ENCODE measurements around the gene IGFL2.
"Not testable (repeated sequence)": the region's sequence is repeated elsewhere in the genome, so short reads cannot be mapped to it uniquely, and the experiment has no call there.

IGFL2 gene

GRCh38 chr19:46191972-46192371, 43.9 kb downstream of the IGFL2 start:
- DNase-seq = no peak

DNA sequence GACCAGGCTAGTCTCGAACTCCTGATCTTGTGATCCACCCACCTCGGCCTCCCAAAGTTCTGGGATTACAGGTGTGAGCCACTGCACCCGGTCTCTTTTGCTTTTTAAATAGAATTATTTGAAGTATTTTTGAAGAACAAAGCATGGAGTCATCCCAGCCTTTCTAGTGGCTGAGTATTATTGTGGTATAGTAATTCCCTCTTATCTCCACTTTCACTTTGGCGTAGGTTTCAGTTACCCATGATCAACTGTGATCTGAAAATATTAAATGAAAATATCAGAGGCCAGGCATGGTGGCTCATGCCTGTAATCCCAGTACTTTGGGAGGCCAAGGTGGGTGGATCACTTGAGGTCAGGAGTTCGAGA, 44.6 kb downstream of the IGFL2 start:
- not testable (repeated sequence) for DNase-seq

GRCh38 chr19:46192992-46193650, 45.1 kb downstream of the IGFL2 start:
- peak; percentile 51 for DNase-seq

DNA sequence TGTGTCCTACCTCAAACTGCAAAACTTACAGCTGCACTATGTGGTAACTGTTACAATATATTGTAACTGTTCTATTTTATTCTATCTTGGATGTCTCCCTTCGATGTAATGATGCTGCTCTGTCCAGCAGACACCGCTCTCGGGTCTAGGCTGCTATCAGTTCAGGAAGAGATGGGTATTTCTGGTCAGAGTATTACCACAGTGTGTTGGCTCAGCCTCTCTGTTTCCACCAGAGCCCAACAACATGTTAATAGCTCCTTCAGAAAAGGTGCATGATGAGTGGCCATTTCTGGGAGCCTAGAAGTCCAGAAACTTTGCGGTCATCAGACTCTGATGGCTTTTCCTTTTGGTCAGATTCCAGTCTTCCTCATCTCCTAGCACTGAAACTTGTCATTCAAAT, 45.6 kb downstream of the IGFL2 start:
- DNase-seq = no peak

DNA sequence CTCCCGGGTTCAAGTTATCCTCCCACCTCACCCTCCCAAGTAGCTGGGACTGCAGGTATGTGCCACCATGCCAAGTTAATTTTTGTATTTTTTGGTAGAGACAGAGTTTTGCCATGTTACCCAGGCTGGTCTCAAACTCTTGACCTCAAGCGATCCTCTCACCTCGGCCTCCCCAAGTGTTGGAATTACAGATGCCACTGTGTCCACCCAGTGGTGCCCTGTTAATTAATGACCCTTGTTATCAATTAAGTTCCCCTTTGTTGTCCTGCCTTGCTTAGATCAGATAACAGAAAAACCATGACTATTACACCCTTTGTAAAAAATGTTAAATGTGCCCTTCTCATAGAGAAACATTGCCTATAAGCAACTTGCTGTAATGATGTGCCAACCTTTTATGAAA, 47.1 kb downstream of the IGFL2 start:
- DNase-seq = no peak

DNA sequence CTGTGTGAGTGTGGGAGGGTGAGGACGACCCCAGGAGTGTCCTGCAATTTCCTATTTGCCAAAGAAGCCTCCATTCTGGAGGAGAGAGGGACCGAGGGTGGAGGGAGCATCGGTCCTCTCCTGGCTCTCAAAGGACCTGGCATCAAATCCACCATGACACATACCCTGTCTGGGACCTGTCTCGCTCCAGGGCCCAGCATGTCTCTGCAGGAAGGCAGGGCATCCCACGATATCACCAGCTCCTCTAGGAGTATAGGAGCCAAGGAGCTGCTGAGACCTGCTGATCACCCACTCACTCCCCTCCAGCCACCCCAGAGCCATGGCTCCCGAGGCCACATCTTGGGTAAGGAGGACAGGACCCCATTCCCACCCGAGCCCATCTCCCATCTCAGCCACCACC, 47.9 kb downstream of the IGFL2 start:
- DNase-seq = not testable (repeated sequence)

DNA sequence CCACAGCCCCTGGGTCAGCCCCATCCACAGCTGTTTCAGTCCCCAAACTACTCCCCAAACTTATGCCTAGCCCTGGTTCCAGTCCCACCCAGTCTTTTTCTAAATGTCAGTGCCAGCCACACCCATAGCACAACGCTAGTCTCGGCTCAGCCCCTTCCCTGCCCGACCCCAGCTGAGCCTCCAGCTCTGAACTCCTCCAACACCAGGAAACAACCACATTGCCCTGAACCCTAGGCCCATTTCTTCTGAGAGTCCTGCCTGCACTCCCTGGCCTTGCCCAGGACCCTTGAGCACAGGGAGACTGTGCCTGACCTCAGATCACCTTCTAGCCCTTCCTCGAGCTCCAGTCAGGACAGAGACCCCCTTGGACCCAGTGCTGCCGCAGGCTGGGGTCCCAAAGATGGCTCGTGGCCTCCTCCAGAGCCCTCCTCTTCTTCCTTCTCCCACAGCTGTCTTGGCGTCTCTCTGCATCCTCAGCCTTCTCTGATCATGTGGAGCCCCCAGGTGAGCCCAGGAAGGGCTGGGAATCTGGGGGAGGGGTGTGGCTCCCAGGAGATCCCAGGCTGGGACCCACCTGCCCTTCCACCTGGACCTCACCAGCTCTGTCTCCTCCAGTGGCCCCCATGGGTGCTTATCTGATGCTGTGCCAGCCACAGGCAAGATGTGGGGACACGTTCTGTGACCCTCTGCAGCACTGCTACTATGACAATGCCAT, 48.5 kb downstream of the IGFL2 start:
- DNase-seq = no peak

- no peak for DNase-seq
Observed at GRCh38 chr19:46197314-46198070, 49.5 kb downstream of the IGFL2 start.

DNA sequence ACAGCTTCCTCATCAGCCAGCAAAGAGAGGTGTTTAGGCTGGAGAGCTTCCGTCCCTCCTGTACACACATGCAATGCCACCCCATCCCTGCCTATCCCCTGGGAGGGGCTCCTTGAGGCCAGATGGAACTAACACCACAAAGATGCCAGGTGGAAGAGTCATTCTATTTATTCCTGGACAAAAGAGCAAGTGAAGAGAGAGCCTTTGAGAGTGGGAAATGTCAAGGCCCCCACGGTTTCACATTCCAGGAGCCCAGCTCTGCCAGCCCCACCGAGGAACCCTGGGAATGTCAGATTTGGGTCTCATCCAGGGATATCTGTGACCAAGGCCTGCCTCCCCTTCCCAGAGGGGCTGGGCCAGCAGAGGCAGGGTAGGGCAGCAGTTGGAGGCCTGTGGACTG, 50.7 kb downstream of the IGFL2 start:
- DNase-seq = no peak

DNA sequence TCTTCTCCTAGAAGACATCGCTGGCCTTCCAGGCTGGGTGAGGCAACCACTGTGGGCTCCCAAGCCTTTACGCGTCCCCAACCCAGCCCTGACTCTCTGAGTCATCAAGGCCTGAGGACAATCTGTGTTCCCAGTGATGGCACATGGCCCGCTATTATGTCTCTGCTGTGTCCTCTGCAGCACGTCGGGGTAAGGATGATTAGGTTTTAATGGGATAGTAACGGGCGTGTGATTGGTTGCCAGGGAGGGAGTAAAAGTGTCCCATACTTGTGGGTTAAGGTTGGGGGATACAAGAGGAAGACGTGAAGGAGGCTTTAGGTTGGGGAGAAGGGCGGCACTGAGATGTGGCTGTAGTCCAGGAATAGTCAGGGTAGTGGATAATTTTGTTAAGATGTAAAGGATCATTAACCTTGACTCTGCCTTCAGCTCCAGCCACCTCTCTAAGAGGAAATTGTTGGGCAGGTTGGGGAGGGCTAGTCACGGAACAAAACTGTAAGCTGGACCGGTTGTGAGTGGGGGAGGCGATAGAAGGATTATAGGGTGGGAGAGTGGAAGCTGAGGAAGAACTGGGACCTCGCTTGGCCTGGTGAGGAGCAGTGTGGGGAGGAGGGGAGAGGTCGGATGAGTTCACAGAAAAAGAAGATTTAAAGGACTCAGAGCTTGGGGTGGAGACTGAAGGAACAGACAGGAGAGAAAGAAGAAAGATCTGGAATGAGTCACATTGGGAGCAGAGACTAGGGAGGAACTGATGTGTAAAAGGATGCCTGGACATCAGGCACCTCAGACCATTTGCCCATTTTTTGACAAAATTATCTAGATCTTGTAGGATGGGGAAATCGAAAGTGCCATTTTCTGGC, 53.6 kb downstream of the IGFL2 start:
- DNase-seq = no peak

DNA sequence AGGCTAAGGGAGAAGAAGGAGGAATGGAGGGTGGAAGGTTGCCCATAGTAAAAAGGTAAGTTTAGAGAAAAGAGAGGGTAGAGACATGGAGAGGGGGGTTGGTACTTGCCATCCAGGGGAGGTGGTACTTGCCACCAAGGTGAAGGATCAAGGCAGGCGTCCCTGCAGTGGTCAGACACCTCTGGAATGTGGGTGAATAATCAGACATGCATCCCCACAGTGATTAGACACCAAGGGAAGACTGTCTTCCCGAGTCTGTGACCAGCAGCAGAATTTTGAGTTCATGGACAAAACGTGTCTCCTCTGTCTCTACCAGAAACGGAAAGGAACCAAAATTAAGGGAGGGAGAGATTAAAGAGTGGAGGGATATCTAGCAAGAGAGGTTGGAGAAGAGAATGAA, 54.4 kb downstream of the IGFL2 start:
- DNase-seq = no peak

GRCh38 chr19:46202872-46203860, 55.1 kb downstream of the IGFL2 start:
- DNase-seq = no peak

DNA sequence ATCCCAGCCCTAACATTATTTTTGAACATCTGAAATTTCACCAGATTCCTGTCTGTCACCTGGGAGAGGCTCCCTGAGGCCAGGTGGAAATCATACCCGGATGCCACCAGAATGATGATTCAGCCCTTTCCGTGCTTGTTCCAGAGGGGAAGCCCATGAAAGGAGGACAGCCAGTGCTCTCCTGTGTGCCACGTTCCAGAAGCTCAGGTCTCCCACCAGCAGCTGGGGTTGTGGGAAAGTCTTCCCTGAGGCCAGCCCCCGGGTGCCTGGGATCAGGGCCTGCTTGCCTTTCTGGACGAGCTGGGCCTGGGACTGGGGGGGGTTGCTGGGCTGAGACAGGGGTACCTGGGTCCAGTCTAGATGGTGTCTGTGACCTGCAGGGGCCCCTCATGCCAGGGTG, 56.0 kb downstream of the IGFL2 start:
- DNase-seq = no peak

DNA sequence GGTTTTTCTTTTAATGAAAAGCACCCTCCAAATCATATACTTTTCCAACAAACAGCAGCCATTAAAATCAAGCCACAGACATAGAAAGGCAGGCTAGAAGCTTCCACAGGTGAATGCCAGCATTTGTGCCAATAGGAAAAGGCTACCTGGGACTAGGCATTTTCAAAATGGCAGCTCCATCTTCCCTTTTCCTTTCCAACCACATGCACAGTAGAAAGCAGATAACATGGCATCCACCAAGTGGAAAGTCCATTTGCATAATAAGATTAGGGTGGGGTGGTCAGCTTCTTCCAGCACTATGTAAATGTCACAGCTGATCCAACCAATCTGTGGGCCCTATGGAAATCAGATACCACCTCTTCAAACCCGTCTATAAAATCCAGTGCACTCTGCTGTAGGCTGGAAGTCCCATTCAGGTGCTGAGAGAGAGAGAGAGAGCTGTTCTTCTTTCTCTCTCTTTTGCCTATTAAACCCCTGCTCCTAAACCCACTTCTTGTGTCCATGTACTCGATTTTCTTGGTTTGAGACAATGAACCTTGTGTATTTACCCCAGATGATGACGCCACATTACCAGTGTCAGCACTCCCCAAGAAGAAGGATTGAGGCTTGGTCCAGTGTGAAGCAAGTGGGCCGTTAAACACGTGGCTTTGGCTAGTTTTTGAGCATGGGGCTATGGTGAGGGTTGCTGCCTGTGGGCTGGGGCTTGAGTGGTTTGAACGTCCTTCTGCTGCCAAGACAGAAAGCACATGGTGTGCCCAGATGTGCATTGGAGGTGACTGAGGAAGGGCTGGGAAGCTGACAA, 57.3 kb downstream of the IGFL2 start:
- no peak for DNase-seq

GRCh38 chr19:46206176-46206575, 58.1 kb downstream of the IGFL2 start:
- DNase-seq = no peak

- DNase-seq = no peak
Observed at GRCh38 chr19:46206682-46207081, 58.6 kb downstream of the IGFL2 start.

GRCh38 chr19:46207858-46208257, 59.8 kb downstream of the IGFL2 start:
- not testable (repeated sequence) for DNase-seq

GRCh38 chr19:46209051-46209450, 61.0 kb downstream of the IGFL2 start:
- DNase-seq = no peak

DNA sequence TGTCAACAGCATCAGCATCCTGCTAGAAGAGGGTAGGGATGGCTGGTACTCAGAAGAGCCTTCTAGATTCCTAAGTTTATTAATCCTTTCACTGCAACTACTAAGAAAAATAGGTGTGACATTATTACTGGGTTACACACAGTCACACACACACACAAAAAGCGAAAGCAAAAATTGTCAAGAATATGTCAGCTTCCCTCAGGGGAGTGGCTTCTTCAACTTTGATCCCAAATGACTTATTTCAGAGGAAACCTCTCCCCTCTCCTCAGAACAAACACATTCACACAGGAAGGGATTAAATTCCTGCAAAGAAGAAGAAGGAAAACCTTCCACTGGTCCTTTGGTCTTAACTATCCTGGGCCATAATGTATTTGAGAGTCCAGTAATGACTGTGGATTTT, 61.4 kb downstream of the IGFL2 start:
- no peak for DNase-seq

GRCh38 chr19:46210669-46211068, 62.6 kb downstream of the IGFL2 start:
- no peak for DNase-seq

Measured in activated CD4-positive, alpha-beta T cell treated with anti-CD3 and anti-CD28 coated beads, Interleukin-10, Interleukin-2, amounts not matched to agents 100 ng/mL and 50 ng/mL, durations not matched to agents 16 hours and 8 hours (primary cell).